HEK293 (cell line): Measurements from ENCODE around the gene YJU2.
A peak's percentile ranks its signal among the peaks of the same experiment; 100 is the strongest.

Source experiments
- CTCF ChIA-PET: fragments of 350-600 bp; formaldehyde crosslinking; extraction: SDS; loops from one replicate; lab custom pipeline; 2021; ENCODE audit warnings: antibody characterized with exemption; lab: Yijun Ruan, JAX
- POLR2A ChIA-PET: fragments of 300-600 bp; formaldehyde crosslinking; extraction: SDS; loops from one replicate; lab custom pipeline; 2020; ENCODE audit warnings: antibody characterized with exemption, inconsistent platforms; lab: Yijun Ruan, JAX
- H3K27ac ChIP-seq: fragments of 200-500 bp; sonication (Bioruptor generic); 2 replicates; pipeline ENCODE4 v1.5.1; 2014; ENCODE audit warnings: low read depth, low read length, control low read depth, inconsistent platforms; ENCODE audit errors: extremely low read depth
- H3K36me3 ChIP-seq, 2 experiments: fragments of 200-500 bp in 1 of 2; sonication (Bioruptor generic) in 1 of 2; 1 replicate in 1 of 2; 2 replicates in 1 of 2; pipeline ENCODE4 v1.5.1; 2014 to 2017; ENCODE audit warnings: inconsistent platforms in 2 of 2, low read length in 2 of 2; ENCODE audit not compliant: control insufficient read depth in 2 of 2, insufficient read depth in 1 of 2
- H3K4me1 ChIP-seq: fragments of 200-500 bp; sonication (Bioruptor generic); 2 replicates; pipeline ENCODE4 v1.5.1; 2014; ENCODE audit warnings: mild to moderate bottlenecking, low read length, inconsistent platforms; ENCODE audit not compliant: control insufficient read depth, insufficient read depth
- H3K4me3 ChIP-seq: 2 replicates; pipeline ENCODE4 v1.5.1; 2011; ENCODE audit warnings: low read depth, mild to moderate bottlenecking, control low read depth, low read length, moderate library complexity
- H3K9me3 ChIP-seq: fragments of 200-500 bp; sonication (Bioruptor generic); 2 replicates; pipeline ENCODE4 v1.5.1; 2014; ENCODE audit warnings: low read depth, low read length, inconsistent platforms; ENCODE audit not compliant: control insufficient read depth, insufficient read depth
- BCL6B ChIP-seq: fragments of 450-650 bp; formaldehyde crosslinking; IDR thresholded peaks from 2 replicates; pipeline ENCODE4 v1.5.1; 2017; ENCODE audit warnings: missing biosample characterization, missing genetic modification characterization
- CTCF ChIP-seq: fragments of 450-650 bp; formaldehyde crosslinking; IDR thresholded peaks from 2 replicates; pipeline ENCODE4 v1.5.1; 2016; ENCODE audit warnings: missing biosample characterization, missing genetic modification characterization
- ELK4 ChIP-seq: IDR thresholded peaks from 2 replicates; pipeline ENCODE4 v1.6.1; 2011; ENCODE audit warnings: mild to moderate bottlenecking, low read depth, low read length, borderline replicate concordance
- HIC1 ChIP-seq: fragments of 450-650 bp; formaldehyde crosslinking; IDR thresholded peaks from 2 replicates; pipeline ENCODE4 v1.5.1; 2016; ENCODE audit warnings: missing biosample characterization, missing genetic modification characterization
- KLF7 ChIP-seq: fragments of 450-650 bp; formaldehyde crosslinking; IDR thresholded peaks from 2 replicates; pipeline ENCODE4 v1.5.1; 2016; ENCODE audit warnings: missing biosample characterization, missing genetic modification characterization, borderline replicate concordance
- PRDM2 ChIP-seq: fragments of 450-650 bp; formaldehyde crosslinking; IDR thresholded peaks from 2 replicates; pipeline ENCODE4 v1.5.1; 2016; ENCODE audit warnings: missing biosample characterization, missing genetic modification characterization, borderline replicate concordance
- REPIN1 ChIP-seq: fragments of 450-650 bp; formaldehyde crosslinking; IDR thresholded peaks from 2 replicates; pipeline ENCODE4 v1.5.1; 2017; ENCODE audit warnings: missing biosample characterization, missing genetic modification characterization, low read depth
- ZEB2 ChIP-seq: fragments of 450-650 bp; formaldehyde crosslinking; IDR thresholded peaks from 2 replicates; pipeline ENCODE4 v1.5.1; 2016; ENCODE audit warnings: missing biosample characterization, missing genetic modification characterization
- ZFP3 ChIP-seq: fragments of 450-650 bp; formaldehyde crosslinking; IDR thresholded peaks from 2 replicates; pipeline ENCODE4 v1.5.1; 2016; ENCODE audit warnings: low read depth, missing biosample characterization, missing genetic modification characterization
- ZNF112 ChIP-seq: fragments of 450-650 bp; formaldehyde crosslinking; IDR thresholded peaks from 2 replicates; pipeline ENCODE4 v1.5.0; 2017; ENCODE audit warnings: missing biosample characterization, missing genetic modification characterization
- ZNF324 ChIP-seq: fragments of 450-650 bp; formaldehyde crosslinking; IDR thresholded peaks from 2 replicates; pipeline ENCODE4 v1.5.1; 2016; ENCODE audit warnings: missing biosample characterization, missing genetic modification characterization
- ZNF350 ChIP-seq: fragments of 450-650 bp; formaldehyde crosslinking; IDR thresholded peaks from 2 replicates; pipeline ENCODE4 v1.5.0; 2017; ENCODE audit warnings: missing biosample characterization, mild to moderate bottlenecking, missing genetic modification characterization
- ZNF473 ChIP-seq: fragments of 450-650 bp; formaldehyde crosslinking; IDR thresholded peaks from 2 replicates; pipeline ENCODE4 v1.5.1; 2017; ENCODE audit warnings: missing biosample characterization, missing genetic modification characterization
- ZNF624 ChIP-seq: fragments of 450-650 bp; formaldehyde crosslinking; IDR thresholded peaks from 2 replicates; pipeline ENCODE4 v1.5.1; 2017; ENCODE audit warnings: missing biosample characterization, missing genetic modification characterization
- ZNF777 ChIP-seq: fragments of 450-650 bp; formaldehyde crosslinking; IDR thresholded peaks from 2 replicates; pipeline ENCODE4 v1.5.1; 2017; ENCODE audit warnings: missing biosample characterization, missing genetic modification characterization, borderline replicate concordance

The YJU2 gene

GRCh38 chr19:4316956-4317355 lies 70.1 kb downstream of the YJU2 start:
- no peaks in the 10 kb centered on the region for H3K4me1 ChIP-seq
- ChIA-PET CTCF (interaction anchor here (0.6 to 1.0 kb wide), 2 partner anchors 9 to 50 kb away, joined by 3 read pairs; no protein-coding TSS in a partner anchor), POLR2A (interaction anchor here (0.6 kb wide), 1 partner anchor 30 kb away, joined by 3 read pairs; no protein-coding TSS in a partner anchor)
- no peak overlapping the region for H3K4me3 ChIP-seq
- H3K9me3 ChIP-seq = no peaks in the 10 kb centered on the region
- TF ChIP-seq ZNF112 (tag by site-specific recombination) = no peak
- TF ChIP-seq ZNF473 (tag by site-specific recombination) = no peak
- TF ChIP-seq ZNF624 = no peak
- TF ChIP-seq ELK4 = no peak
- no peak for TF ChIP-seq REPIN1
- TF ChIP-seq PRDM2 (tag by site-specific recombination) = no peak
- no peak for TF ChIP-seq KLF7 (tag by site-specific recombination)
- no peak for TF ChIP-seq HIC1 (tag by site-specific recombination)
- no peak for TF ChIP-seq CTCF (tag by site-specific recombination)
- TF ChIP-seq, all 188 proteins: peak for 0
- Histone ChIP-seq H3K27ac (no peak overlapping the region), H3K36me3 (peaks cover 6 to 30% of the 10 kb centered on the region in 2 experiments; a peak in 2 of 3 replicates)

GRCh38 chr19:4318460-4318859 lies 71.6 kb downstream of the YJU2 start:
- no peaks in the 10 kb centered on the region for H3K9me3 ChIP-seq
- no peak overlapping the region for H3K4me3 ChIP-seq
- ChIA-PET POLR2A (interaction anchor here (1.6 kb wide), 1 partner anchor 41 kb away, joined by 4 read pairs; no protein-coding TSS in a partner anchor), CTCF (no interaction called here)
- H3K4me1 ChIP-seq = no peaks in the 10 kb centered on the region
- no peak overlapping the region for H3K27ac ChIP-seq
- H3K36me3 ChIP-seq = peaks cover 6 to 27% of the 10 kb centered on the region in 2 experiments; a peak in 2 of 3 replicates
- TF ChIP-seq ZEB2 (tag by site-specific recombination) (no peak), ZFP3 (tag by site-specific recombination) (peak; percentile 73), BCL6B (no peak), ZNF777 (no peak), ZNF350 (tag by site-specific recombination) (no peak), ZNF324 (tag by site-specific recombination) (no peak), HIC1 (tag by site-specific recombination) (no peak)
